Measurements from ENCODE around the gene MORN1.

DNA sequence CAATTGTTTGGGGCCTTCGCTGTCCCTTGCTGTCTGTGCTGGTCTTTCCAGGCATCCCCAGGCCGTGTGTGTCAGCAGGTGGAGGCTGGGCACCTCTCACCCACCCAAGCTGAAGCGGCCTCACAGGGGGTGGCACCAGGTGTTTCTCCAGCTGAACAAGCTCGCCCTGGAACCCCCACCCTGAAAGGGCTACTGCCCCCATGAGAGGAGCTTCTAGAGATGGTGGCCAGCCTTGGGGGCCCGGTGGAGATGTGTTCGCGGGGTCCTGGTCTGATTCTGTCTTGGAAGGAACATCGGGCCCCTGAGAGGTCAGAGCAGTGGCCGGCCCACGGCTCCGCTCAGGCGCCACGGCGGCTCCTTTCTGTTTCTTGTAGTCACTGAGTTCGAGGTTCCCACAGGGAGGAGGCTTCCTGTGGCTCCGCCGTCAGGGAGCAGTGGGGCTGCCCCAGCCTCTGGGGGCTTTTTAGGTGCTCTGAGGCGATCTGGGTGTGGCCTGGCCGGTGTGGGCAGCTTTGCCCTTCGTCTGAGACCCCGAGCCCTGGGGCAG, 116.4 kb downstream of the MORN1 start:
- TF ChIP-seq, protein P1, sequence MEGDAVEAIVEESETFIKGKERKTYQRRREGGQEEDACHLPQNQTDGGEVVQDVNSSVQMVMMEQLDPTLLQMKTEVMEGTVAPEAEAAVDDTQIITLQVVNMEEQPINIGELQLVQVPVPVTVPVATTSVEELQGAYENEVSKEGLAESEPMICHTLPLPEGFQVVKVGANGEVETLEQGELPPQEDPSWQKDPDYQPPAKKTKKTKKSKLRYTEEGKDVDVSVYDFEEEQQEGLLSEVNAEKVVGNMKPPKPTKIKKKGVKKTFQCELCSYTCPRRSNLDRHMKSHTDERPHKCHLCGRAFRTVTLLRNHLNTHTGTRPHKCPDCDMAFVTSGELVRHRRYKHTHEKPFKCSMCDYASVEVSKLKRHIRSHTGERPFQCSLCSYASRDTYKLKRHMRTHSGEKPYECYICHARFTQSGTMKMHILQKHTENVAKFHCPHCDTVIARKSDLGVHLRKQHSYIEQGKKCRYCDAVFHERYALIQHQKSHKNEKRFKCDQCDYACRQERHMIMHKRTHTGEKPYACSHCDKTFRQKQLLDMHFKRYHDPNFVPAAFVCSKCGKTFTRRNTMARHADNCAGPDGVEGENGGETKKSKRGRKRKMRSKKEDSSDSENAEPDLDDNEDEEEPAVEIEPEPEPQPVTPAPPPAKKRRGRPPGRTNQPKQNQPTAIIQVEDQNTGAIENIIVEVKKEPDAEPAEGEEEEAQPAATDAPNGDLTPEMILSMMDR (IDR thresholded peaks at IDR 0.05; ENCODE audit: extremely low read depth in 1 of 2, insufficient read depth in 1 of 2, low read depth in 1 of 2, low read length in 2 of 2) = no peak
- TF ChIP-seq EZH2 (IDR thresholded peaks at IDR 0.05; ENCODE audit: borderline replicate concordance, low read depth, low read length, severe bottlenecking) = no peak
- TF ChIP-seq POLR2A (IDR thresholded peaks at IDR 0.05; ENCODE audit: low read depth, low read length) = no peak
- TF ChIP-seq POLR2AphosphoS5 (IDR thresholded peaks at IDR 0.05; ENCODE audit: insufficient read depth, low read depth, low read length) = no peak
